ENCODE measurements around the gene NBPF15.
A peak's percentile ranks its signal among the peaks of the same experiment; 100 is the strongest.
"Not testable (repeated sequence)": the region's sequence is repeated elsewhere in the genome, so short reads cannot be mapped to it uniquely, and the experiment has no call there.

Gene NBPF15, protein sequence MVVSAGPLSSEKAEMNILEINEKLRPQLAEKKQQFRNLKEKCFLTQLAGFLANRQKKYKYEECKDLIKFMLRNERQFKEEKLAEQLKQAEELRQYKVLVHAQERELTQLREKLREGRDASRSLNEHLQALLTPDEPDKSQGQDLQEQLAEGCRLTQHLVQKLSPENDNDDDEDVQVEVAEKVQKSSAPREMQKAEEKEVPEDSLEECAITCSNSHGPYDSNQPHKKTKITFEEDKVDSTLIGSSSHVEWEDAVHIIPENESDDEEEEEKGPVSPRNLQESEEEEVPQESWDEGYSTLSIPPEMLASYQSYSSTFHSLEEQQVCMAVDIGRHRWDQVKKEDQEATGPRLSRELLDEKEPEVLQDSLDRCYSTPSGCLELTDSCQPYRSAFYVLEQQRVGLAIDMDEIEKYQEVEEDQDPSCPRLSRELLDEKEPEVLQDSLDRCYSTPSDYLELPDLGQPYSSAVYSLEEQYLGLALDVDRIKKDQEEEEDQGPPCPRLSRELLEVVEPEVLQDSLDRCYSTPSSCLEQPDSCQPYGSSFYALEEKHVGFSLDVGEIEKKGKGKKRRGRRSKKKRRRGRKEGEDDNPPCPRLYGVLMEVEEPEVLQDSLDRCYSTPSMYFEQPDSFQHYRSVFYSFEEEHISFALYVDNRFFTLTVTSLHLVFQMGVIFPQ

DNA sequence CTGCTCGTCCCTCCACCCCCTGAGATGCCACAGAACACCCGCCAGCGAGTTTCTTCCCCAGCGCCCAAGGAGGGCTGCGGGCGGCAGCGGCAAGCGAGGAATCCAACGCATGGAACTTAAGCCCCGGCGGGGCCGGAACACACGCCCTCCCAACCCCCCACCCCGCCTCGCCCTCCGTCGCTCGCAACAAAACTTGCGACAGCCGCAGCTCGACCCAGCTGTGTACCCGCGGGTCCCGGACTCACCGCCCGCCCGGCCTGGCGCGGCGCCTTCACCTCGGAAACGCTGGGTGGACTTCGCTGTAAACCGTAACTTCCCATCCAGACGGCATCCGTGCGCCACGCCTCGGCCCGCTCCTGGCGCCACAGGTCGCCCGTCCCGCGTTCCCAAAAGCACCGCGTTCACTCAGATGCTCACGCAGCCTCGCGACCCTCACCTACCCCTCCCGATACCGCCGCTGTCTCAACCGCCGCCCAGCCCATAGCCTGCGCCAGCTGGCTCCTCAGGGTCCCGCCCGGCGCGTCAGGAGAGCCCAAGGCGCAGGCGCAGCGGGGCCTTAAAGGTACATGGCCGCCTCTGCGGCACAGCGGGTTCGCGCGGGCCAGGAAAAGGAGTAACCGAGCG lies at the start of gene NBPF15:
NBPF15 (minus strand) TSS at position 534 of the 624 bp plus-strand sequence. CDS start 21,666 bp downstream, outside the sequence.
- DNase-seq = peak; percentile 61

DNA sequence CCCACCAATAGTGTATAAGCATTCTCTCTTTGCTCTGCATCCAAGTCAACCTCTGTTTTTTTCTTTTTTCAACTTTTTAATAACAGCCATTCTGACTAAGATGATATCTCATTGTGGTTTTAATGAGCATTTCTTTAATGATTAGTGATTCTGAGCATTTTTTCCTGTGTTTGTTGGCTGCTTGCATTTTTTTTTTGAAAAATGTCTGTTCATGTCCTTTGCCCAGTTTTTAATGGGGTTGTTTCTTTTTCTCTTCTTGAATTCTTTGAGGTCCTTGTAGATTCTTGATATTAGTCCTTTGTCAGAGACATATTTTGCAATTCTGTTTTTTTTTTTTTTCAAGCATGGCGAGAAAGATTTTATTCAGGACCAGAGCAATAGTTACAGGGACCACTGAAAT lies 35.0 kb upstream of the NBPF15 start:
- not testable (repeated sequence) for DNase-seq

DNA sequence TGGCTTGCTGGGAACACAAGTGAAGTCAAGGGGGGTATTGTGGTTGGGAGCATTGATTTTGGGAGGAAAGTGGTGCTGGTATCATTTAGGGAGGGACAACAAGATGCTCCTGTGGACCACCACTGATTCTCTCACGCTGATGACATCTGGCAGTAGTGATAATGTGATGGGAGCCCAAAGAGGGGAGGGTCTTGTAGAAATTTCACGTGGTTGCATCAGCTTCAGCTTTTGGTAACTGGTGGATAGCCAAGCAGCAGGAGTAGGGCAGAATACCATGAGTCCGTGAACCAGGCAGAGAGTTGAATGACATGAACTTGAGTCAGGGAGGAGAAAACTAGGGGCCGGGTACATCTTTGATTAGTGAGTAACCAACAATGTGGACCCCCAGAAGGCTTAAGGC lies 32.7 kb upstream of the NBPF15 start:
- not testable (repeated sequence) for DNase-seq

DNA sequence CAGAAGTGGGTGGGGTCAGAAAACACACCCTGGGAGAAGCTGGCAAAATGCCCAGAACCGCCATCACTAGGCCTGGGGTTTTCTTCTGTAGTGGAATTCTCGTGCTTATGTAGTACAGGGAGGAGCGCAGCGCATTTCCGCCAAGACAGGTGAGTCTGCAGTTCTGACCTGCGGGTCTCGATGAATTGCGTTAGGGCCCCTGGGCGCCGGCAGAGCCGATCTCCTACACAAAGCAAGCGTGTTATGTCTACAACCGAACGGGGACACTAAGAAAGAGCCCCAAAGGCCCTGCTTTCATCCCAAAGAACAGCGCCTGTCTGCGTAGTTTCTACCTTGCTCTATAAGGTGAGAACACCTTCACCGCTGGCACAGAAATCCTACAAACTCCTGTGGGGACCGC lies 28.9 kb upstream of the NBPF15 start:
- DNase-seq = not testable (repeated sequence)

DNA sequence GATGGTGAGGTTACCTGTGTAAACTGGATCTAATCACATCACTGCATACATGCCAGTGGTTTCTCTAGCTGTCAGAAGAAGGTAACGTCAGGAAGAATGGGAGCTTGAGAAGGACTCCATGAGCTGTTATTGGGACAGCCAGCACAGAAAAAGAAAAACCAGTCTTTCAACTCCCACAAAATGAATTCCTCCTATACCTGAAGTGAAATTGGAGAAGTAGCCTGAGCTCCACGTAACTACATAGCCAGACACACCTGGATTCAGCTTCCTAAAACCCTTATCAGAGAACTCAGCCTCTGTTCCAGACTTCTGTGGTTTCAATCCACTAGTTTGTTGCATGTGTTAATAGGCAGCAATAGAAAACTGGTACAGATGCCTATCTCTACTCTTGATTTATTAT lies 25.5 kb upstream of the NBPF15 start:
- DNase-seq = not testable (repeated sequence)

DNA sequence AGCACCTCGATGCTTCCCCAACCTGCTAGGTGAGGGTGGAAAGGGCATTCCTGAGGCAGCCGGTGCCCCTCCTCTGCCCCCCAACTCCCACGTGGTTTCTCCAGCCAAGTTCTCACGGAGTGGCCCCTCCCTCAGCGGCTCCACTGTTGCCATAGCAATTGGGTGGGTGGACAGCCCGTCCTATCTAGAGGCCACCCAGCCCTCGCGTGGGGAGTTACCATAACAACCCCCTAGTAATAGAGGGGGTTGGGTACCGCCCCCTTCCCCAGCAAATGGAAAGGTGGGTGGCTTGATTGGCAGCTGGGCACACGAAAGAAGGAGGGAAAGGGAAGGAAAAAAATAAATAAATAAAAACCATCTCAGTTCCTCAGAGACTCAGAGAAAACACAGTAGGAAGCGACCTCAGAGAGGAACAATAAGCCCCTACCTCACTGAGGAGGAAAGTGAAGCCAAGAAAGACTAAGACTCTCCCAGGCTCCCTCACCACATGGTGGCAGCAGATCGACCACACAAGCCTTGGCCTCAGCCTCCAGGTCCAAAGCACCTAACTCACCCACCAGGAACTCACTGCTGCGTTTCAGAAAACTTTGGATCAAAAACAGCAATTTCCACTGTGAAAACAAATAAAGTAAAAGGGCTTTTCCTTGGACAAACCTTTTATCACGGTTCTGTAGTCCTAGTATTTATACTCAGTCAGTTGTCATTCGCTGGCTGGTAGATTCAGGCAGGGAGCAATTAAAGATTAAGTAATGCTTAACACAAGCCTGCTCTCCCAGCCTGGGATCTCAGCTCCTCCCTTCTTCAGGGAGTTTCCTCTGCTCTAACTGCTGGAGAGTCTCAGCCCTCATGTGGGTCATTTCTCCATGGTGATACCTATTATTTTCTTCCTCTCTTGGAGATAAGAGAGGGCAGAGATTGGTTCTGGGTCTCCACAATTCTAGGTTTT lies 23.9 kb upstream of the NBPF15 start:
- not testable (repeated sequence) for DNase-seq

DNA sequence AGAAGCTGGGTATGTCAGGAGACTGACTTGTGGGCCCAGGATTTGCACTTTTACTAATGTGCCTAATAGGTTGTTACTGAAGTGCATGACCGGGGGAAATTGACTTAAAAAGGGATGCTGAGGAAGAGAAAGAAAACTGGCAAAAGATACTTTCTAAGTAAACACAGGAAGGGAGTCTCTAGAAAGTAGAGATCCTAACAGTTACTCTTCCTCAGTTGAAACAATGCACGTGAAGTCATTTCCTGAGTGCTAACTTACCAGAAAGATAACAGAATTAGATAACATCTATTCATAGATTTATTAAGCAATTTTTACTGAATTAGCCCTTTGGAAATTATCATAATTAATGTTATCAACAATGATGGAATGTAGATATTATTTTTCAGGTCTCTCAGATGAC lies 12.4 kb upstream of the NBPF15 start:
- not testable (repeated sequence) for DNase-seq

DNA sequence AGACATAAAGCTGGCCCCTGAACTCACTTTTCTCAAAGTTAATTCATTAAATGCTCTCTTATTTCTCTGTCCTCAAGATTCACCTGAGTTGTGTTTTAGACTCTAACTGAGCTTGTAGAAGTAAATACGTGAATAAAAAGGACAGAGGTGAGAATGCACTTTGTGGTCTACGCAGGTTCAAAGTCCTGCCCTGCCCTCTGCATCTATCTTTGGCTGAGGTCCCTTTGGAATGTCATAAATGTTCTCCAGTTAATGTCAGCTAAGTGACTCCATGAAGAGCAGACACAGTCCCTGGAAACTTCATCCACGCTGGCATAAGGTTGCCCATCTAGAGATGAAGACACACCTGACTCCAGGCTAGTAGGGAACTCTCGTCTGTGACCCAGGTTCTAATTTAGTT lies 10.0 kb upstream of the NBPF15 start:
- DNase-seq = not testable (repeated sequence)

DNA sequence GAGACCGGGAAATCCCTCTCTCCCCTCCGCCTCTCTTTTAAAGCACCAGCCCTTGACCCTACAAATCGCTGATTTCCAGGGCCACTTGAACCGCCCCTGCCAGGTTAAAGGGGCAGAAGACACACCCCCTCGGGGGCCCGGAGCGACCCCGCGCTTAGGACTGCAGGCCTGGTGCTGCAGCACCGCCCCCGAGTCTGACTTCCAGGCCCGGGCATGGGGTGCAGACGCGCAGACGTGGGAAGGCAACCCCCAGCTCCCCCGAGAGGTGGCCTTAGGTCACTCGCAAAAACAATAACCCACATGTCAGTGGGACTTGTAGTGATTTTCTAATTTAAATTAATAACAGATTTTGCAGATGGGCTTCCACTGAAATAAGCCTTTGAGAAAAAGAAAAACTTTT lies 309 bp upstream of the NBPF15 start:
- not testable (repeated sequence) for DNase-seq

DNA sequence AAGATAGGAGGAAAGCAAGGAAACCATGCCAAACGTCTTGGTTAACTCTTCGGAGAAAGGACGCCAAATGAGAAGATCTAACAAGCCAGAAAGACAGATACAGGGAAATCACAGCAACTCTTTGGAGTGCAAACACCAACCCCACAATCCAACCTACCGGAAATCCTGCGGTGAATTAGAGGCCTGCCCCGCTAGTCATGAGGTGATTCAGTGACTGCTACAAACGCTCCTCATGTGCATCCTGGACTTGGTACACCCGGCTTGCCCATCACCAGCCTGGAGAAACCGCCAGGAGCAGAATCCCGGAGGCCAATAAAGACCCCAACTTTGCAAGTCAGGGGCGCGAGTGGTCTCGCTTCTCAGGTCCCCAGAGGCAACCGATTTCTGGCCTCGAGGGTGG lies 783 bp downstream of the NBPF15 start:
- DNase-seq = not testable (repeated sequence)

DNA sequence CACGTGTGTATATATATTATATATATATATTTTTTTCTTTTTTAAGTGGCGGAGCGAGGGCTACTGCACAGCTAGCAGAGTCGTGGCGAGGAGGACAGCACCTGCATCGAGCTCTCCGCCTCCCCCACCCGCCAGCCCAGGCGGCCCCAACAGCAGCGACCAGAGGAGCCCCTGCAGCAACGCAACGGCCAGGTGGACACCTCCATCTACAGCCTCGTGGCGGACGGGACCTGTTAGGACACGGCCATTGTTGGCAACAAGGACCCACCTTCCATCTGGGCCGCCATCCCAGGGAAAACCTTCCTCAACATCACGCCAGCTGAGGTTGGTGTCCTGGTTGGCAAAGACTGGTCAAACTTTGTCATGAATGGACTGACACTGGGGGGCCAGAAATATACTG lies 19.1 kb downstream of the NBPF15 start:
- DNase-seq = not testable (repeated sequence)

DNA sequence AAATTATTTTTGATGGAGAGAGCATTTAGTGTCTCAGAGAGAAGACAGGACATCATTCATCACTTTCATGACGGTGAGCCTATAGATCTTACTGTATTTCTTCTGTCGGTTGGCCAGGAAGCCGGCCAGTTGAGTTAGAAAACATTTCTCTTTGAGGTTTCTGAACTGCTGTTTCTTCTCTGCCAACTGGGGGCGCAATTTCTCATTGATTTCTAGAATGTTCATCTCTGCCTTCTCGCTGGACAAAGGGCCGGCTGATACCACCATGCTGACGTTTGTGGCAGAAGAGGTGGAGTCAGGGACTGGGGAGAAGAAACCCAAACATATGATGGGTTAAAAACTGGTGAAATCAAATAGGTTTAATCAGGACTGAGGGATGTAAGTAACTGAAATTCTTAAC lies 21.7 kb downstream of the NBPF15 start:
- DNase-seq = not testable (repeated sequence)

DNA sequence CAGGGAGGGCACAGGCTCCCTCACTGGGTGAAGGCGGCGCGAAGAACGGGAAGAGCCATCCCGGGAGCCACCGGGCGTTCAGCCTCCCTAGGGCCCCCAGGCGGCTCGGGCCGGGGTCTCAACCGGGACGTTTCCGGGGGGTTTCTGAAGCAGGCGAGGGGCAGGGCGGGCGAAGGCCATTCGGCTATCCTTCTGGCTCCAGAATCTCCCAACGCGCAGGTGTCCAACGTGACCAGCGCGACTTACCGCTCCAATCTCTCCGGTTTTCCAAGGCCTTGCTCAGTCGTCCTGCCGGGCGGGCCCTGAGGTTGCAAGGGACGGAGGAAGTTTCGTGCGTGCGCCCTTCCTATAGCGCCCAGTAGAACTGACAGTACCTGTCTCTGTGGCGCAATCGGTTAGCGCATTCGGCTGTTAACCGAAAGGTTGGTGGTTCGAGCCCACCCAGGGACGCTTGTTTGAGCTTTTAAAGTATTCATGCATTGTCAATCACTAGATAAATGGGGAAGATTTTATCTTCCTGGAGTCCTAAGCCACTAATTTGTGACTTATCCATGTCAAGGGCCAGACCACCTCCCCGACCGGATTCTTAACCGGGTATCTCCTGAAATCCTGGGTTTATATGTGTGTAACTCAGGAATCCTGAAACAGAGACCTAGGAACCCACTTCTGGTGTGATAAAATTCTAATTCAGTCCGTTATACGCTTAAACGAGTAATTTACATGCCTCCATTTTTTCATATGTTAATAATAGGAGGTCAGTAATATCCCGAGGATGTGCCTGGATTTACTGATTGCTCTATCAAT lies 42.4 kb downstream of the NBPF15 start:
- peak; percentile 55 for DNase-seq

DNA sequence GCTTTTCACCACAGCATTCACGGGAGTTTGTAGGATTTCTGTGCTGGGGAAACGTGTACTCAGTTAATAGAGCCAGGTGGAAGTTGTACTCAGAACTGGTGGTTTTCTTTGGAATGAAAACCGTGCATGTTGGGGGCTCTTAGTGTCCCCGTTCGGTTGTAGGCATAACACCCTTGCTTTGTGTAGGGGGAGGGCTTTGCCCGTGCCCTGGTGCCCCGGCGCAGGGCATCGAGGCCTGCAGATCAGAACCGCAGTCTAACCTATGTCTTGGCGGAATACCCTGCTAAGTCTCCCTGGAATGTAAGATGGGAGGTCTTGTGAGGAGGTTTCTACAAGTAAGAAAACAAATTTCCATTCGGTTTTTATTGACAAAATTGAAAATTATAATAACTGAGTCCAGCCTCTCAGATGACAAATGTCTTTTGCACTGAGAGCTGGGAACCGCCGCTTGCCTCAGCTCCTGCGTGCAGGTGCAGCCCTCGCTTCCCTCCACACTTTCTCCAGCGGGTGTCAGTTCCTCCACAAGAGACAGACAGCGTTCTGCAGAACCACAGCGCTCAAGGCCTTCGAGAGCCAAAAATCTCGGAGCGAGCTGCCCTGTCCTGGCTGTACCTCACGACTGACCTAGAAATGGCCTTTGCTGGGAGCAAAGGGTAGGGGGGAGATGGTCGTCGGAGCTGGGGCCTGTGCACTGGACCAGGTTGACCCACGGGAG lies 47.9 kb downstream of the NBPF15 start:
- DNase-seq = not testable (repeated sequence)

DNA sequence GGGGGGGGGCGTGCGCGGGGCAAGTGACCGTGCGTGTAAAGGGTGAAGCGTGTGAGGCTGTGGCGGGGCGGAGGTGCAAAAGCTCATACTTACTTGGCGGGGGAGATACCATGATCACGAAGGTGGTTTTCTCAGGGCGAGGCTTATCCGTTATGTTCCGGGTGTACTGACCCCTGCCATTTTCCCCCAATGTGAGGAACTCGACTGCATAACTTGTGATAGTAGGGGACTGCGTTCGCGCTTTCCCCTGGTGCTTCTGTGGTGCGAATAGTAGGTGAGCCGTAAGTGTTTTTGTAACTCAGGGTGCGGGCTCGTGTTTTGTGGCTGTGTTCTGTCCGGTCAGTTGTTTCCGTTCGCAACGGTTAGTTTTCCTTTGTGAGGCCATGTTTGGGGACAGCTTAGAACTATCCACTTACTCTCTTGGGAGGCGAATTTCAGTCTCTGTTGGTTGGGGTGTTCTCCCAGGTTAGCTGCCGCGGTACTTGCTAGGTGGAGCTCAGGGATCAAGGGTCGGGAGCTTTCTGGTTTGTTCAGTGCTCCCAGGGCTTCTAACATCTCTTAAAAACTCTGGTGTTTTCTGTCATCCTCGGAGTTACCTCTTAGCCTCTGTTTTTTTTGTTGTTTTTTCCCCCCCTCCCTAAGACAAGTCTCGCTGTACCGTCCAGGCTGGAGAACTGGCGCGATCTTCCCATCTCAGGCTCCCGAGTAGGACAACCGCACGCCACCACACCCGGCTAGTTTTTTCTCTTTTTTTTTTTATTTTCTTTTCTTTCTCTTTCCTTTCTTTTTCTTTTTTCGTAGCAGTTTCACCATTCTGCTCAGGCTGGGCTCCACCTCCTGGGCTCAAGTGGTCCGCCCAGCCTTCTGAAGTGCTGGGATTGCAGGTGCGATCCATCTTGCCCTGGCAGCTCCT lies 48.7 kb downstream of the NBPF15 start:
- DNase-seq = peak; percentile 95

DNA sequence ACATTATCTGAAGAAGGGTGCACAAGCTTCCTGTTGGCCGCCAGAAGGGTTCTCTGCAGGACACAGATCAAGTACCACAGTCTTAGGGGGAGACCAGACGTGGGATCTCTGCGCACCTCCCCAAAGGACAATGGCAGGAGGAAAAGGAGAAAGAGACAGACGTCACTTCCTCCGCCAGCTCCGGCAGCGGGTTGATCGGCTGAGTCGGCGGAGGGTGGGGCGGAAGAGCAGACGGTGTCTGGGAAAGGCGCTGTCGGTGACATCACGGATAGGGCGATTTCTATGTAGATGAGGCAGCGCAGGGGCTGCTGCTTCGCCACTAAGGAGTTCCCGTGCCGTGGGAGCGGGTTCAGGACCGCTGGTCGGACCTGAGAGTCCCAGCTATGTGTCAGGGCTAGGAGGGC lies 49.4 kb downstream of the NBPF15 start:
- peak; percentile 79 for DNase-seq

DNA sequence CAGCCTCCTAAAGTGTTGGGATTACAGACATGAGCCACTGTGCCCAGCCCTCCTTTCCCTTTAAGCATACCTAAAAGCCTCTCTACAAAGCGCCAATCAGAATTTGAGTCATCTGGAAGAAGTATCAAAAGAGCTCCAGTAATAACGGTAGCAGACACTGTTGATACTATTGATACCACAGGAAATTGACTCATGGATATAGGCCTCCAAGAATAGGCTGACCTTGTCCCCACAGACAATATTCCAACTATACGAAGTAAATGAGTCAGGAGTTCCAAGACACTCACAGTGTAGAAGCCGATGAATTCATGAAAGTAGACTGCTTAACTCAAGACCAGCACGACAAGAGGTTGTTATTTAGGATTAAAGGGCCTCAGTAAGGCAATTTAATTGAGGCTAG lies 58.7 kb downstream of the NBPF15 start:
- DNase-seq = not testable (repeated sequence)

DNA sequence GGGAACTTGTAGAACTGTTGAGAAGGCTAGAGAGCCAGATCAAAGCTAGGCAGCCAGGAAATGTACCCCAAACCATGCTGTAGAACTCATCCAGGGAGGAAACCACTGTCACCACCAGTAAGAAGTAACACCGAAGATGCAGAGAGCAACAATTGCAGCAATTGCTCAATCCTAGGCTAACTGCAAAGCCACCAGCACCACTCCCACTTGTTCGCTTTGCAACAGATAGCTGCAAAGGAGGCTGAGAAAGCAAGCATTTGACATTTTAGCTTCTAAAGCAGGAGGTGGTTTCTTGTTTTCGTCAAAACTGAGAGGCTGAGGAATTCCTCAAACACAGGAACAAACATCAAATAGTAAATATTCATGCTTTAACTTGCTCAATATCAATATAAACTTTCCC lies 89.8 kb downstream of the NBPF15 start:
- DNase-seq = not testable (repeated sequence)

Data from NCI-H1092 (cell line).